Keratinocyte (primary cell): Measurements from ENCODE around the gene CCDC60. TPM values are rescaled to one million over a fixed set of nuclear protein-coding genes. Genes with fewer than 3 reads are reported as not detected.

Experiments
- DNase-seq: peaks from one replicate; pipeline ENCODE4 v3.0.0-alpha.2; 2011; ENCODE audit warnings: low read depth, missing footprints, low spot score
- FAIRE-seq: peaks from 2 replicates; lab custom pipeline; 2011; peaks lifted over from hg19 to GRCh38; lab: Jason Lieb, UNC
- H2AFZ ChIP-seq: 2 replicates; pipeline ENCODE4 v1.6.0; 2012; ENCODE audit warnings: low read length, control low read depth, inconsistent platforms; ENCODE audit not compliant: control insufficient read depth
- H3K27ac ChIP-seq: 2 replicates; pipeline ENCODE4 v1.5.1; 2011; ENCODE audit warnings: low read length; ENCODE audit not compliant: control insufficient read depth, insufficient read depth
- H3K27me3 ChIP-seq: 3 replicates; pipeline ENCODE4 v1.6.0; 2011; ENCODE audit warnings: low read length; ENCODE audit not compliant: control insufficient read depth, insufficient read depth; ENCODE audit errors: extremely low read depth
- H3K36me3 ChIP-seq, 2 experiments: 2 replicates in 1 of 2; 3 replicates in 1 of 2; pipeline ENCODE4 v1.5.1; 2011; ENCODE audit warnings: low read length in 2 of 2, mild to moderate bottlenecking in 1 of 2; ENCODE audit not compliant: control insufficient read depth in 2 of 2, insufficient read depth in 2 of 2; ENCODE audit errors: extremely low read depth in 1 of 2
- H3K4me1 ChIP-seq: 3 replicates; pipeline ENCODE4 v1.5.1; 2011; ENCODE audit warnings: low read length; ENCODE audit not compliant: control insufficient read depth, insufficient read depth; ENCODE audit errors: extremely low read depth
- H3K4me2 ChIP-seq: 3 replicates; pipeline ENCODE4 v1.6.0; 2011; ENCODE audit warnings: low read depth, low read length; ENCODE audit not compliant: control insufficient read depth, insufficient read depth; ENCODE audit errors: extremely low read depth
- H3K4me3 ChIP-seq, 3 experiments: fragments of 200-600 bp in 1 of 3; sonication (generic) in 1 of 3; 2 replicates in 2 of 3; 3 replicates in 1 of 3; pipeline ENCODE4 v1.5.1; 2011 to 2016; ENCODE audit warnings: low read length in 3 of 3, mild to moderate bottlenecking in 3 of 3, control low read depth in 2 of 3, inconsistent platforms in 1 of 3, low read depth in 1 of 3, mixed read lengths in 1 of 3, mixed run types in 1 of 3, moderate library complexity in 1 of 3; ENCODE audit not compliant: control insufficient read depth in 2 of 3, insufficient read depth in 2 of 3; ENCODE audit errors: extremely low read depth in 1 of 3
- H3K79me2 ChIP-seq: 2 replicates; pipeline ENCODE4 v1.6.0; 2012; ENCODE audit warnings: low read length; ENCODE audit not compliant: control insufficient read depth, insufficient read depth
- H3K9ac ChIP-seq: 3 replicates; pipeline ENCODE4 v1.6.0; 2011; ENCODE audit warnings: low read length; ENCODE audit not compliant: control insufficient read depth, insufficient read depth; ENCODE audit errors: extremely low read depth
- H3K9me1 ChIP-seq: 3 replicates; pipeline ENCODE4 v1.6.0; 2011; ENCODE audit warnings: low read length; ENCODE audit not compliant: control insufficient read depth, insufficient read depth; ENCODE audit errors: extremely low read depth
- H3K9me3 ChIP-seq: 2 replicates; pipeline ENCODE4 v1.5.1; 2012; ENCODE audit warnings: low read depth, low read length; ENCODE audit not compliant: control insufficient read depth
- H4K20me1 ChIP-seq: 3 replicates; pipeline ENCODE4 v1.6.0; 2011; ENCODE audit warnings: low read length; ENCODE audit not compliant: control insufficient read depth, insufficient read depth; ENCODE audit errors: extremely low read depth
- EZH2 ChIP-seq: IDR thresholded peaks from one replicate; pipeline ENCODE4 v1.6.1; 2012; ENCODE audit warnings: inconsistent platforms, mild to moderate bottlenecking, low read length, moderate library complexity
- dilution Hi-C: fragments of 300-500 bp; cut with MboI; formaldehyde crosslinking; loops from one replicate; pipeline ENCODE4 v1.7.0; 2020; ENCODE audit warnings: low sequenced_read_pairs; ENCODE audit not compliant: extremely low pct_ligation_motif_present
- polyA plus RNA-seq, 5 experiments: library from polyadenylated mRNA; depleted of rRNA in 3 of 5; stranded (reverse) in 3 of 5; stranded (forward) in 1 of 5; unstranded in 1 of 5; fragments of >200 nt; gene quantifications; 1 replicate in 1 of 5; 2 replicates in 3 of 5; 3 replicates in 1 of 5; pipeline versions ENCODE4 v1.2.1 to v1.2.3, GENCODE V29; 2011 to 2012; ENCODE audit warnings: missing spikeins in 2 of 5, low read depth in 1 of 5, low replicate concordance in 1 of 5
- TF ChIP-seq, protein P1 (sequence below), 3 experiments: IDR thresholded peaks in 1 of 3; conservative IDR thresholded peaks in 1 of 3; optimal IDR thresholded peaks in 1 of 3; 2 replicates in 2 of 3; 3 replicates in 1 of 3; pipeline versions ENCODE3 to v1.5.1; 2011; ENCODE audit warnings: low read length in 3 of 3, mild to moderate bottlenecking in 3 of 3, moderate library complexity in 2 of 3, control low read depth in 1 of 3, inconsistent platforms in 1 of 3; ENCODE audit not compliant: insufficient read depth in 2 of 3; ENCODE audit errors: extremely low read depth in 1 of 3

CCDC60 gene
- polyA plus RNA-seq, 1 donor (not counting 4 experiments of a cell fraction or from before 2014, with no cell fraction given) = 0.09 TPM

DNA sequence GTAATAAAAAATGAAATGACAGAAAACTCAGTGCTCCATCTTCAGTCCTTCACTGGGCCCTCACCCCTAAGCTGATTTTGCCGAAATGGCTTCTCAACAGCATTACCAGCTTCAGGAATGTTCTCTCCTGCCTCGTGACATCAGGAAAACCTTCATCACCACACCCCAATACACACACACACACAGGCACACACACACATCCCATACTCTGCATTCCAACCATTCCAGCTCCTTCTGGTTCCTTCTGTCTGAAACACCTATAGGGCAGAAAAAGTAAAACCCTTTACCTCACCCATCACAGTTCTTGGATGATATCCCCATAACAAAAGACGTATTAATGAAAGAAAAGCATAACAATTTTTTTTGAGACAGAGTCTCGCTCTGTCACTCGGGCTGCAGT is 75.9 kb downstream of the CCDC60 start:
- H3K36me3 ChIP-seq = no peaks in the 10 kb centered on the region
- no peak overlapping the region for H3K27ac ChIP-seq
- DNase-seq (no peak), FAIRE-seq (no peak)
- no peaks in the 10 kb centered on the region for H4K20me1 ChIP-seq
- no peaks in the 10 kb centered on the region for H3K9me3 ChIP-seq
- H3K4me2 ChIP-seq = no peak overlapping the region
- H3K9me1 ChIP-seq = no peaks in the 10 kb centered on the region
- H3K4me3 ChIP-seq = no peak overlapping the region
- H3K79me2 ChIP-seq = no peaks in the 10 kb centered on the region
- dilution Hi-C loops = no loop called here
- H3K27me3 ChIP-seq = no peaks in the 10 kb centered on the region
- H3K9ac ChIP-seq = no peak overlapping the region
- TF ChIP-seq EZH2 = no peak
- TF ChIP-seq, protein P1, sequence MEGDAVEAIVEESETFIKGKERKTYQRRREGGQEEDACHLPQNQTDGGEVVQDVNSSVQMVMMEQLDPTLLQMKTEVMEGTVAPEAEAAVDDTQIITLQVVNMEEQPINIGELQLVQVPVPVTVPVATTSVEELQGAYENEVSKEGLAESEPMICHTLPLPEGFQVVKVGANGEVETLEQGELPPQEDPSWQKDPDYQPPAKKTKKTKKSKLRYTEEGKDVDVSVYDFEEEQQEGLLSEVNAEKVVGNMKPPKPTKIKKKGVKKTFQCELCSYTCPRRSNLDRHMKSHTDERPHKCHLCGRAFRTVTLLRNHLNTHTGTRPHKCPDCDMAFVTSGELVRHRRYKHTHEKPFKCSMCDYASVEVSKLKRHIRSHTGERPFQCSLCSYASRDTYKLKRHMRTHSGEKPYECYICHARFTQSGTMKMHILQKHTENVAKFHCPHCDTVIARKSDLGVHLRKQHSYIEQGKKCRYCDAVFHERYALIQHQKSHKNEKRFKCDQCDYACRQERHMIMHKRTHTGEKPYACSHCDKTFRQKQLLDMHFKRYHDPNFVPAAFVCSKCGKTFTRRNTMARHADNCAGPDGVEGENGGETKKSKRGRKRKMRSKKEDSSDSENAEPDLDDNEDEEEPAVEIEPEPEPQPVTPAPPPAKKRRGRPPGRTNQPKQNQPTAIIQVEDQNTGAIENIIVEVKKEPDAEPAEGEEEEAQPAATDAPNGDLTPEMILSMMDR (optimal IDR thresholded peaks at IDR 0.05 in 1 of 3, IDR thresholded peaks at IDR 0.05 in 1 of 3, conservative IDR thresholded peaks at IDR 0.05 in 1 of 3; ENCODE audit: extremely low read depth in 1 of 3, insufficient read depth in 2 of 3, low read length in 3 of 3) = no peak
- H3K4me1 ChIP-seq = no peaks in the 10 kb centered on the region
- no peak overlapping the region for H2AFZ ChIP-seq

DNA sequence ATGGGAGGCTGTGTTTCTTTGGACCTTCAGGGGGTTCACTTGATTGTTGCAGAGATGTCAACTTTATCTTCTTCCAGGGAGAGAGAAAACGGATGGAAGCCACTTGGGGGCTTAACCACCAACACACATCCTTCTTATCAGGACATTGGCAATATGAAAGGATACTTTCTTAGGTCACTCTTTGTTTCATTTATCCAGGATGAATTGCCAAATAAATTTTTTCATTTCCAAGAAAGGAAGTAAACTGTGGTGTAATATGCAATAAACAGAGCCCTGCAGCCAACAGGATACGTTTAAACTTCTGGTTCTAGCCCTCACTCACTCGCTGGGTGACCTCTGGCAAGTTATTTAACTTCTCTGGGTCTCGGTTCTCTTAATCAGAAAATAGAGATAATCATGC is 77.8 kb downstream of the CCDC60 start:
- DNase-seq = no peak
- Histone ChIP-seq H3K27me3 (no peaks in the 10 kb centered on the region), H3K4me2 (no peak overlapping the region), H3K4me1 (no peaks in the 10 kb centered on the region), H3K9ac (no peak overlapping the region), H3K36me3 (no peaks in the 10 kb centered on the region), H2AFZ (no peak overlapping the region), H3K27ac (no peak overlapping the region), H3K9me3 (no peaks in the 10 kb centered on the region), H3K79me2 (no peaks in the 10 kb centered on the region), H3K9me1 (no peaks in the 10 kb centered on the region), H4K20me1 (no peaks in the 10 kb centered on the region), H3K4me3 (no peak overlapping the region)
- FAIRE-seq = no peak
- dilution Hi-C loops = no loop called here
- TF ChIP-seq EZH2 = no peak
- TF ChIP-seq, protein P1 (optimal IDR thresholded peaks at IDR 0.05 in 1 of 3, IDR thresholded peaks at IDR 0.05 in 1 of 3, conservative IDR thresholded peaks at IDR 0.05 in 1 of 3; ENCODE audit: extremely low read depth in 1 of 3, insufficient read depth in 2 of 3, low read length in 3 of 3) = no peak
